Body of pancreas (tissue), 4 donors: ENCODE results near the gene EPN1.

Experiments
- POLR2A ChIP-seq, 3 donors: fragments of 450-650 bp; IDR thresholded peaks; one replicate each; pipeline ENCODE4 v1.6.1; 2016; ENCODE audit warnings: antibody characterized with exemption in 3 of 3, mild to moderate bottlenecking in 2 of 3
- TF ChIP-seq, protein P1 (sequence below), 7 experiments: fragments of 450-650 bp in 4 of 7; fragments of 200-600 bp in 3 of 7; sonication (generic) in 3 of 7; IDR thresholded peaks; one replicate each; pipeline ENCODE4 v1.5.1; 2016 to 2019; ENCODE audit warnings: antibody characterized with exemption in 7 of 7

DNA sequence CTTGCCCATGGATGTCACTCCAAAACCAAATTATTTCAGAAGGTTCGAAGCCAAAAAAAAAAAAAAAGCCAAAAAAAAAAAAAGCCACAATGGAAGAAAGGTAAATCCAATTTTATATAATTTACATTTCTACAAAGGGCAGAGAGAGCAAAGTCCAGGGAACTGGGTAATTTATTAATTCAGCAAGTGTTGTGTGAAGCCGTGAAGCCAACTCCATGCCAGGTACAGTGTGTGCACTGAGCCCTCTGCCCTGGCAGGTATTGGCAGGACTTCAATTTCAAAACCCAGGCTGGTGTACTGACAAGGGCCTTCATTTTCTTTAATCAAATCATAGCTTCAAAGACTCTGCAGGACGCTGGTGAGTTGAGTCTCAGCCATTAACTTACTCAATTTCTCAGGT is 78.4 kb downstream of the EPN1 start:
- TF ChIP-seq, protein P1, sequence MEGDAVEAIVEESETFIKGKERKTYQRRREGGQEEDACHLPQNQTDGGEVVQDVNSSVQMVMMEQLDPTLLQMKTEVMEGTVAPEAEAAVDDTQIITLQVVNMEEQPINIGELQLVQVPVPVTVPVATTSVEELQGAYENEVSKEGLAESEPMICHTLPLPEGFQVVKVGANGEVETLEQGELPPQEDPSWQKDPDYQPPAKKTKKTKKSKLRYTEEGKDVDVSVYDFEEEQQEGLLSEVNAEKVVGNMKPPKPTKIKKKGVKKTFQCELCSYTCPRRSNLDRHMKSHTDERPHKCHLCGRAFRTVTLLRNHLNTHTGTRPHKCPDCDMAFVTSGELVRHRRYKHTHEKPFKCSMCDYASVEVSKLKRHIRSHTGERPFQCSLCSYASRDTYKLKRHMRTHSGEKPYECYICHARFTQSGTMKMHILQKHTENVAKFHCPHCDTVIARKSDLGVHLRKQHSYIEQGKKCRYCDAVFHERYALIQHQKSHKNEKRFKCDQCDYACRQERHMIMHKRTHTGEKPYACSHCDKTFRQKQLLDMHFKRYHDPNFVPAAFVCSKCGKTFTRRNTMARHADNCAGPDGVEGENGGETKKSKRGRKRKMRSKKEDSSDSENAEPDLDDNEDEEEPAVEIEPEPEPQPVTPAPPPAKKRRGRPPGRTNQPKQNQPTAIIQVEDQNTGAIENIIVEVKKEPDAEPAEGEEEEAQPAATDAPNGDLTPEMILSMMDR (IDR thresholded peaks at IDR 0.05): no peak
- no peak for TF ChIP-seq POLR2A (IDR thresholded peaks at IDR 0.05)
